ENCODE data around the gene PRSS12. TPM values are rescaled to one million over a fixed set of nuclear protein-coding genes. Genes with fewer than 3 reads are reported as not detected.
A peak's percentile ranks its signal among the peaks of the same experiment; 100 is the strongest.

PRSS12 gene
- total RNA-seq, 1 donor from 2014 or later = 15.0 TPM

GRCh38 chr4:118351851-118352827, 664 bp downstream of the PRSS12 start:
- Histone ChIP-seq H3K36me3 (no peaks in the 10 kb centered on the region), H3K27me3 (no peaks in the 10 kb centered on the region), H3K4me3 (peak overlapping the region; percentile 44 to 63), H3K9me3 (no peaks in the 10 kb centered on the region), H3K27ac (peak overlapping the region; percentile 79), H3K4me1 (peaks cover 14% of the 10 kb centered on the region)
- no peak for TF ChIP-seq POLR2AphosphoS5 (IDR thresholded peaks at IDR 0.05; ENCODE audit: insufficient read depth in 1 of 2, low read depth in 1 of 2)
- TF ChIP-seq POLR2A (IDR thresholded peaks at IDR 0.05) = no peak
- no peak for TF ChIP-seq CTCF (IDR thresholded peaks at IDR 0.05)
- no peak for DNase-seq (ENCODE audit: extremely low spot score in 2 of 2)
- intact Hi-C loops (cut with DNase I) = no loop called here

- H3K9me3 ChIP-seq = no peaks in the 10 kb centered on the region
- no peak overlapping the region for H3K27ac ChIP-seq
- TF ChIP-seq POLR2AphosphoS5 (IDR thresholded peaks at IDR 0.05; ENCODE audit: insufficient read depth in 1 of 2, low read depth in 1 of 2) (no peak), POLR2A (IDR thresholded peaks at IDR 0.05) (no peak), CTCF (IDR thresholded peaks at IDR 0.05) (no peak)
- intact Hi-C loops (cut with DNase I) = no loop called here
- peaks cover 12% of the 10 kb centered on the region for H3K4me1 ChIP-seq
- peak overlapping the region in 1 of 2 donors; percentile 63 for H3K4me3 ChIP-seq
- no peaks in the 10 kb centered on the region for H3K36me3 ChIP-seq
- H3K27me3 ChIP-seq = no peaks in the 10 kb centered on the region
- no peak for DNase-seq (ENCODE audit: extremely low spot score in 2 of 2)
Measured at GRCh38 chr4:118350961-118351360, 1.8 kb downstream of the PRSS12 start.

GRCh38 chr4:118348886-118349285, 3.9 kb downstream of the PRSS12 start:
- Histone ChIP-seq H3K9me3 (no peaks in the 10 kb centered on the region), H3K27ac (no peak overlapping the region), H3K36me3 (no peaks in the 10 kb centered on the region), H3K4me3 (no peak overlapping the region), H3K27me3 (no peaks in the 10 kb centered on the region), H3K4me1 (peaks cover 12% of the 10 kb centered on the region)
- no peak for DNase-seq (ENCODE audit: extremely low spot score in 2 of 2)
- intact Hi-C loops (cut with DNase I) = no loop called here
- TF ChIP-seq POLR2A (IDR thresholded peaks at IDR 0.05) (no peak), CTCF (IDR thresholded peaks at IDR 0.05) (no peak), POLR2AphosphoS5 (IDR thresholded peaks at IDR 0.05; ENCODE audit: insufficient read depth in 1 of 2, low read depth in 1 of 2) (no peak)

- TF ChIP-seq POLR2A (IDR thresholded peaks at IDR 0.05) (no peak), CTCF (IDR thresholded peaks at IDR 0.05) (no peak), POLR2AphosphoS5 (IDR thresholded peaks at IDR 0.05; ENCODE audit: insufficient read depth in 1 of 2, low read depth in 1 of 2) (no peak)
- intact Hi-C loops (cut with DNase I) = no loop called here
Measured at GRCh38 chr4:118346495-118346894, 6.3 kb downstream of the PRSS12 start.

GRCh38 chr4:118345813-118346212, 7.0 kb downstream of the PRSS12 start:
- H3K36me3 ChIP-seq = no peaks in the 10 kb centered on the region
- H3K4me3 ChIP-seq = no peak overlapping the region
- no peaks in the 10 kb centered on the region for H3K27me3 ChIP-seq
- no peak for DNase-seq (ENCODE audit: extremely low spot score in 2 of 2)
- no peak overlapping the region for H3K27ac ChIP-seq
- no peaks in the 10 kb centered on the region for H3K9me3 ChIP-seq
- TF ChIP-seq POLR2AphosphoS5 (IDR thresholded peaks at IDR 0.05; ENCODE audit: insufficient read depth in 1 of 2, low read depth in 1 of 2) (no peak), POLR2A (IDR thresholded peaks at IDR 0.05) (no peak), CTCF (IDR thresholded peaks at IDR 0.05) (no peak)
- intact Hi-C loops (cut with DNase I) = no loop called here
- no peaks in the 10 kb centered on the region for H3K4me1 ChIP-seq

More at GRCh38 chr4:118346495-118346894, 6.3 kb downstream of the PRSS12 start:
- H3K4me3 ChIP-seq = no peak overlapping the region
- H3K27me3 ChIP-seq = no peaks in the 10 kb centered on the region
- no peaks in the 10 kb centered on the region for H3K4me1 ChIP-seq
- no peaks in the 10 kb centered on the region for H3K9me3 ChIP-seq
- no peaks in the 10 kb centered on the region for H3K36me3 ChIP-seq
- no peak overlapping the region for H3K27ac ChIP-seq
- DNase-seq (ENCODE audit: extremely low spot score in 2 of 2) = no peak

All from vagina (tissue), 2 donors.